CD4-positive, alpha-beta T cell (primary cell): ENCODE measurements around the gene ATIC. TPM values are rescaled to one million over a fixed set of nuclear protein-coding genes. Genes with fewer than 3 reads are reported as not detected.

Experiments
- ATAC-seq: fragments of 200-7000 bp; cut with Tn5 transposase; one replicate; pipeline ENCODE4 v1.10.0; 2022; ENCODE audit warnings: mild to moderate bottlenecking; ENCODE audit not compliant: poor library complexity
- CTCF ChIA-PET: fragments of 350-600 bp; sonication (Branson Sonifier 250); formaldehyde crosslinking; loops from one replicate; lab custom pipeline; 2021; ENCODE audit warnings: antibody characterized with exemption, inconsistent platforms; lab: Charles Lee
- POLR2A ChIA-PET: fragments of 350-600 bp; sonication (Branson Sonifier 250); formaldehyde crosslinking; loops from one replicate; lab custom pipeline; 2021; ENCODE audit warnings: antibody characterized with exemption, inconsistent platforms; lab: Charles Lee
- DNase-seq, 14 experiments: peaks; one replicate each; pipeline ENCODE4 v3.0.0-alpha.2; 2013 to 2020; ENCODE audit warnings: mixed read lengths in 2 of 14
- H3K27ac ChIP-seq, 2 donors: one replicate each; pipeline versions ENCODE4 v1.5.1 to v1.7.0; 2013; ENCODE audit warnings: low read length in 2 of 2, low read depth in 1 of 2, mild to moderate bottlenecking in 1 of 2
- H3K27me3 ChIP-seq, 2 experiments: 1 replicate in 1 of 2; 2 replicates in 1 of 2; pipeline versions ENCODE4 v1.6.1 to v1.7.0; 2013; ENCODE audit warnings: low read length in 2 of 2, control low read depth in 1 of 2, mild to moderate bottlenecking in 1 of 2, moderate library complexity in 1 of 2; ENCODE audit not compliant: insufficient read depth in 2 of 2, control insufficient read depth in 1 of 2
- H3K36me3 ChIP-seq: one replicate; pipeline ENCODE4 v1.6.1; 2013; ENCODE audit warnings: low read length, control low read depth; ENCODE audit not compliant: insufficient read depth
- H3K4me1 ChIP-seq: one replicate; pipeline ENCODE4 v1.6.1; 2013; ENCODE audit warnings: low read length, control low read depth; ENCODE audit not compliant: insufficient read depth
- H3K4me3 ChIP-seq: one replicate; pipeline ENCODE4 v1.5.1; 2013; ENCODE audit warnings: mild to moderate bottlenecking, low read length, moderate library complexity
- H3K9me3 ChIP-seq, 2 experiments: 1 replicate in 1 of 2; 2 replicates in 1 of 2; pipeline versions ENCODE4 v1.6.1 to v1.7.0; 2013; ENCODE audit warnings: low read length in 2 of 2, mild to moderate bottlenecking in 2 of 2, control low read depth in 1 of 2, moderate library complexity in 1 of 2; ENCODE audit not compliant: control insufficient read depth in 1 of 2, insufficient read depth in 1 of 2
- H3K27ac Mint-ChIP-seq: one replicate; pipeline ENCODE4 v1.8.0; 2020; ENCODE audit warnings: mixed read lengths
- H3K27me3 Mint-ChIP-seq: one replicate; pipeline ENCODE4 v1.8.0; 2021; ENCODE audit warnings: mixed read lengths
- H3K36me3 Mint-ChIP-seq: one replicate; pipeline ENCODE4 v1.8.0; 2021; ENCODE audit warnings: low read depth, mixed read lengths
- H3K4me1 Mint-ChIP-seq: one replicate; pipeline ENCODE4 v1.8.0; 2021; ENCODE audit warnings: low read depth, mixed read lengths
- H3K4me3 Mint-ChIP-seq: one replicate; pipeline ENCODE4 v1.8.0; 2020; ENCODE audit warnings: mild to moderate bottlenecking, mixed read lengths
- H3K9me3 Mint-ChIP-seq: one replicate; pipeline ENCODE4 v1.8.0; 2020; ENCODE audit warnings: mixed read lengths
- intact Hi-C, 2 experiments: fragments of 100-400 bp; cut with DNase I in 1 of 2; cut with micrococcal nuclease in 1 of 2; formaldehyde crosslinking; loops; one replicate each; pipeline versions ENCODE4 v1.15.1 to v1.9.0; 2023 to 2025; cut with DNase I, micrococcal nuclease
- total RNA-seq, 174 experiments: library from RNA in 2 of 174; stranded (reverse) in 2 of 174; gene quantifications; one replicate each; pipeline ENCODE4 v1.2.3 and lab custom pipeline; 2021 to 2026
- TF ChIP-seq, protein P1 (sequence below): fragments of 200-600 bp; IDR thresholded peaks from one replicate; pipeline ENCODE4 v1.8.0; 2022; ENCODE audit warnings: antibody characterized with exemption, mild to moderate bottlenecking

Gene ATIC
- total RNA-seq, 2 experiments from 2014 or later: 40.5 to 43.3 TPM

- Histone ChIP-seq H3K27me3 (peaks cover 0 to 4% of the 10 kb centered on the region in 2 experiments), H3K4me1 (no peaks in the 10 kb centered on the region), H3K27ac (no peak overlapping the region), H3K4me3 (no peak overlapping the region), H3K9me3 (no peaks in the 10 kb centered on the region), H3K36me3 (no peaks in the 10 kb centered on the region)
- DNase-seq (no peak), ATAC-seq (no peak)
- Mint-ChIP-seq H3K9me3 (no peaks in the 10 kb centered on the region), H3K27me3 (peaks cover 5% of the 10 kb centered on the region), H3K27ac (no peak overlapping the region), H3K4me3 (no peak overlapping the region), H3K4me1 (no peaks in the 10 kb centered on the region), H3K36me3 (no peaks in the 10 kb centered on the region)
- ChIA-PET POLR2A (no interaction called here), CTCF (no interaction called here)
- TF ChIP-seq, protein P1, sequence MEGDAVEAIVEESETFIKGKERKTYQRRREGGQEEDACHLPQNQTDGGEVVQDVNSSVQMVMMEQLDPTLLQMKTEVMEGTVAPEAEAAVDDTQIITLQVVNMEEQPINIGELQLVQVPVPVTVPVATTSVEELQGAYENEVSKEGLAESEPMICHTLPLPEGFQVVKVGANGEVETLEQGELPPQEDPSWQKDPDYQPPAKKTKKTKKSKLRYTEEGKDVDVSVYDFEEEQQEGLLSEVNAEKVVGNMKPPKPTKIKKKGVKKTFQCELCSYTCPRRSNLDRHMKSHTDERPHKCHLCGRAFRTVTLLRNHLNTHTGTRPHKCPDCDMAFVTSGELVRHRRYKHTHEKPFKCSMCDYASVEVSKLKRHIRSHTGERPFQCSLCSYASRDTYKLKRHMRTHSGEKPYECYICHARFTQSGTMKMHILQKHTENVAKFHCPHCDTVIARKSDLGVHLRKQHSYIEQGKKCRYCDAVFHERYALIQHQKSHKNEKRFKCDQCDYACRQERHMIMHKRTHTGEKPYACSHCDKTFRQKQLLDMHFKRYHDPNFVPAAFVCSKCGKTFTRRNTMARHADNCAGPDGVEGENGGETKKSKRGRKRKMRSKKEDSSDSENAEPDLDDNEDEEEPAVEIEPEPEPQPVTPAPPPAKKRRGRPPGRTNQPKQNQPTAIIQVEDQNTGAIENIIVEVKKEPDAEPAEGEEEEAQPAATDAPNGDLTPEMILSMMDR: no peak
- intact Hi-C loops: no loop called here
Observed at GRCh38 chr2:215290980-215291599, 20.8 kb upstream of the ATIC start.

DNA sequence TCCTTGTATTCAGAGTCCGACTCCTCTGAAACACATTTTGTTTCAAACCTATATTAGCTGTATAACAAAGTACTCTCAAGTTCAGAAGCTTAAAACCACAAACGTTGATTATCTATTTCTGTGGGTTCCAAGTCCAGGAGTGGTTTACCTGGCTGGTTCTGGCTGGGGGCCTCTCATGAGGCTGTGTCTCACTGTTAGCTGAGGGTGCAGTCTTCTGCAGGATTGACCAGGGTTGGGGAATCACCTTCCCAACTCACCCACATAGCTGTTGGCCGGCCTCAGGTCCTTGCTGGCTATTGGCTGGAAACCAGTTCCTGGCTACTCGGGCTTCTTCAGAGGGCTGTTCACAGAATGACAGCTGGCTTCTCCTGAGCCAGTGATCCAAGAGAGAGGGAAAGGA lies 18.0 kb upstream of the ATIC start:
- Histone ChIP-seq H3K27ac (no peak overlapping the region), H3K4me3 (no peak overlapping the region), H3K9me3 (no peaks in the 10 kb centered on the region), H3K4me1 (no peaks in the 10 kb centered on the region), H3K36me3 (no peaks in the 10 kb centered on the region), H3K27me3 (peaks cover 0 to 4% of the 10 kb centered on the region in 2 experiments)
- ChIA-PET CTCF (interaction anchor here (1.0 kb wide), 1 partner anchor 24 kb away, joined by 3 read pairs; no protein-coding TSS in a partner anchor), POLR2A (interaction anchor here (1.2 kb wide), 1 partner anchor 19 kb away, joined by 4 read pairs; the partner anchor contains the start of gene ATIC)
- Mint-ChIP-seq H3K4me3 (no peak overlapping the region), H3K9me3 (no peaks in the 10 kb centered on the region), H3K27ac (no peak overlapping the region), H3K27me3 (peaks cover 5% of the 10 kb centered on the region), H3K4me1 (no peaks in the 10 kb centered on the region), H3K36me3 (no peaks in the 10 kb centered on the region)
- TF ChIP-seq, protein P1: no peak
- ATAC-seq (no peak), DNase-seq (no peak)
- intact Hi-C loops: no loop called here

GRCh38 chr2:215299337-215299859 lies 12.5 kb upstream of the ATIC start:
- no peaks in the 10 kb centered on the region for H3K9me3 Mint-ChIP-seq
- no peaks in the 10 kb centered on the region for H3K36me3 ChIP-seq
- no peaks in the 10 kb centered on the region for H3K9me3 ChIP-seq
- intact Hi-C loops: no loop called here
- TF ChIP-seq, protein P1: no peak
- no peak overlapping the region for H3K27ac ChIP-seq
- CTCF ChIA-PET: no interaction called here
- POLR2A ChIA-PET: no interaction called here
- H3K4me3 Mint-ChIP-seq: no peak overlapping the region
- peaks cover 5% of the 10 kb centered on the region for H3K27me3 Mint-ChIP-seq
- no peaks in the 10 kb centered on the region for H3K4me1 Mint-ChIP-seq
- no peaks in the 10 kb centered on the region for H3K4me1 ChIP-seq
- no peaks in the 10 kb centered on the region for H3K36me3 Mint-ChIP-seq
- no peak overlapping the region for H3K27ac Mint-ChIP-seq
- DNase-seq (no peak), ATAC-seq (no peak)
- H3K4me3 ChIP-seq: no peak overlapping the region
- H3K27me3 ChIP-seq: no peaks in the 10 kb centered on the region
